Measurements from ENCODE around the gene CEP290. TPM values are rescaled to one million over a fixed set of nuclear protein-coding genes. Genes with fewer than 3 reads are reported as not detected.

CEP290 gene
- total RNA-seq, 1 experiment from 2014 or later: 17.7 TPM

DNA sequence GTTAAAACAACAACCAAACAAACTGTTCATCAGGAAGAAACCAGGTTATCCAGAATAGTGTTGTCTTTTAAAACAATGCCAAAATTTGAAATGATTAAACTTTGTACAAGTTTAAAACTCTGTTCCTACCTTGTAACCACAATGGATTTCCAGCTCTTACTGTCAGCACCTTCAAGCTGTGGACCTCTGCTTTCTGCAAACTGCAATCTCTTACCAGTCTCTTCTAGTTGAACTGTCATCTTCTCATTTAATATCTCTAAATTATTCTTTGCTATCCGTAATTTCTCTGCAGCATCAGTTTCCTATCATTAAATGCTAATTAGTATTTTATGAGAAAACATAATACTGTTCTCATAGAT, 83.2 kb downstream of the CEP290 start:
- H3K4me2 ChIP-seq (ENCODE audit: low read depth, low read length, poor library complexity, severe bottlenecking): no peak overlapping the region
- H3K36me3 ChIP-seq (ENCODE audit: insufficient read depth, low read length): peaks cover 26% of the 10 kb centered on the region
- DNase-seq: no peak
- H4K20me1 ChIP-seq (ENCODE audit: insufficient read depth, low read depth, low read length): no peaks in the 10 kb centered on the region
- no peaks in the 10 kb centered on the region for H3K79me2 ChIP-seq (ENCODE audit: low read length)
- no peak overlapping the region for H3K27ac ChIP-seq (ENCODE audit: low read length)
- H3K9ac ChIP-seq (ENCODE audit: low read length): no peak overlapping the region
- H3K9me2 ChIP-seq (replicated peaks; ENCODE audit: insufficient read depth, low read length): no peaks in the 10 kb centered on the region
- H3K4me3 ChIP-seq (ENCODE audit: low read length): no peak overlapping the region
- H3K9me3 ChIP-seq (ENCODE audit: low read length): no peaks in the 10 kb centered on the region
- H2AFZ ChIP-seq (ENCODE audit: low read length): no peak overlapping the region
- H3K27me3 ChIP-seq (ENCODE audit: low read length): no peaks in the 10 kb centered on the region
- H3K4me1 ChIP-seq (ENCODE audit: low read length): no peaks in the 10 kb centered on the region

DNA sequence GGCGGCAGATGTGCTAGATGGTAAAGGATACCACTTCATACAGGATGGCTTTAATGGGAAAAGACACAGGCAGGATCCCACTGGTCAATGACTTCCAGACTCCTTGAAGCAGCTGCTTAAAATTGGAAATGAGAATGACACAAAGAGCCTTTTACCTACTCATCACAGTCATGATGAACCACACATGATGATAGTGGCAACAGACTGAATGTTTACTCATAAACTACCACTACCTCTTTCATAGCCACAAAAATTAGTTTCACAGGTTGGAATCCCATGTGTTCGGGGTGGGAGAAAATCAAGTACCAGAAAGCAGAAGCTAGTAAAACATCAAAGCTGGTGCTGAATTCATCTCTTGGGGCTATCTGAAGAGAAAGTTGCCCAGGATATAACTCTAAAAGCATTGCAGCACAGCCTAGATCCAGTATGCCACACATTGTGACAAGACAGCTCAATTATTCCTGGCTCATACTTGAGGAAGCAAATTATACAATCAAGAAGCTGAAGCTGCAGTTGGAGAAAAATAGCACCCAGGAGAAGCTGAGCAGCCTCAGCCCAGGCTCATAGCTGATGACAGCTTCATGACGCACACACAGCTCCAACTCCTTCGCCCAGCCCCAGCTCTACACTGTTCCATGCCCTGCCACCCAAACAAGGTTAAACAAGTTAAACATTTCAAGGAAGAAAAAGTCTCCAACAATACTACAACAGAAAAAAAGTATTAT, 83.7 kb downstream of the CEP290 start:
- Histone ChIP-seq H3K79me2 (ENCODE audit: low read length) (no peaks in the 10 kb centered on the region), H2AFZ (ENCODE audit: low read length) (no peak overlapping the region), H3K9me3 (ENCODE audit: low read length) (no peaks in the 10 kb centered on the region), H3K4me2 (ENCODE audit: low read depth, low read length, poor library complexity, severe bottlenecking) (no peak overlapping the region), H3K9ac (ENCODE audit: low read length) (no peak overlapping the region), H3K9me2 (replicated peaks; ENCODE audit: insufficient read depth, low read length) (no peaks in the 10 kb centered on the region), H3K4me3 (ENCODE audit: low read length) (no peak overlapping the region), H3K27ac (ENCODE audit: low read length) (no peak overlapping the region), H3K36me3 (ENCODE audit: insufficient read depth, low read length) (peaks cover 27% of the 10 kb centered on the region), H3K4me1 (ENCODE audit: low read length) (no peaks in the 10 kb centered on the region), H4K20me1 (ENCODE audit: insufficient read depth, low read depth, low read length) (no peaks in the 10 kb centered on the region), H3K27me3 (ENCODE audit: low read length) (no peaks in the 10 kb centered on the region)
- no peak for DNase-seq

DNA sequence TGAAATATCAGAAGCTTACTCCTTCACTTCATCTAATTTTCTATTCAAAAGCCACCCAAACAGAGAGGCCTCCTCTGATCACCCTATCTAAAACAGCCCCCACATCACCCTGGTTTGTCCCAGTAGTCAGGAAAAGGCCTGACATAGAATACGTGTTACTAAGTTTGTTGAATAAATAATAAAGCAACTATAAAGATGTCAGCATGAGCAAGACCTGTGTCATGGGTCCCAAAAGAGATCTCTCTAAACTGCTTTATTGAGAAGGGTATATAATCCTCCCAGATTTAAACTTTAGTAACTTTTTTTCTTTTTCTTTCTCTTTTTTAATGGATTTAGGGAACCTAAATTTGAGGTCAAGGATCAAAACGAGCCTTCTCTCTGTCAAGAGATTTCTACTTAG, 85.3 kb downstream of the CEP290 start:
- DNase-seq: no peak
- H3K36me3 ChIP-seq (ENCODE audit: insufficient read depth, low read length): peaks cover 26% of the 10 kb centered on the region; the same call in 1 of the 2 replicates
- H3K9me3 ChIP-seq (ENCODE audit: low read length): no peaks in the 10 kb centered on the region
- H3K4me2 ChIP-seq (ENCODE audit: low read depth, low read length, poor library complexity, severe bottlenecking): no peak overlapping the region
- no peaks in the 10 kb centered on the region for H3K79me2 ChIP-seq (ENCODE audit: low read length)
- no peak overlapping the region for H3K4me3 ChIP-seq (ENCODE audit: low read length)
- no peaks in the 10 kb centered on the region for H3K9me2 ChIP-seq (replicated peaks; ENCODE audit: insufficient read depth, low read length)
- no peaks in the 10 kb centered on the region for H3K27me3 ChIP-seq (ENCODE audit: low read length)
- H3K9ac ChIP-seq (ENCODE audit: low read length): no peak overlapping the region
- no peaks in the 10 kb centered on the region for H4K20me1 ChIP-seq (ENCODE audit: insufficient read depth, low read depth, low read length)
- H3K4me1 ChIP-seq (ENCODE audit: low read length): no peaks in the 10 kb centered on the region
- no peak overlapping the region for H2AFZ ChIP-seq (ENCODE audit: low read length)
- H3K27ac ChIP-seq (ENCODE audit: low read length): no peak overlapping the region

- H3K27me3 ChIP-seq (ENCODE audit: low read length): no peaks in the 10 kb centered on the region
- H2AFZ ChIP-seq (ENCODE audit: low read length): no peak overlapping the region
- H3K4me2 ChIP-seq (ENCODE audit: low read depth, low read length, poor library complexity, severe bottlenecking): no peak overlapping the region
- no peak overlapping the region for H3K9ac ChIP-seq (ENCODE audit: low read length)
- no peaks in the 10 kb centered on the region for H3K9me2 ChIP-seq (replicated peaks; ENCODE audit: insufficient read depth, low read length)
- H3K4me3 ChIP-seq (ENCODE audit: low read length): no peak overlapping the region
- peaks cover 41% of the 10 kb centered on the region for H3K36me3 ChIP-seq (ENCODE audit: insufficient read depth, low read length)
- H3K79me2 ChIP-seq (ENCODE audit: low read length): no peaks in the 10 kb centered on the region
- no peaks in the 10 kb centered on the region for H4K20me1 ChIP-seq (ENCODE audit: insufficient read depth, low read depth, low read length)
- H3K27ac ChIP-seq (ENCODE audit: low read length): no peak overlapping the region
- H3K9me3 ChIP-seq (ENCODE audit: low read length): no peaks in the 10 kb centered on the region
- DNase-seq: peak; percentile 76
- no peaks in the 10 kb centered on the region for H3K4me1 ChIP-seq (ENCODE audit: low read length)
Observed at GRCh38 chr12:88052686-88053085, 89.2 kb downstream of the CEP290 start.

DNA sequence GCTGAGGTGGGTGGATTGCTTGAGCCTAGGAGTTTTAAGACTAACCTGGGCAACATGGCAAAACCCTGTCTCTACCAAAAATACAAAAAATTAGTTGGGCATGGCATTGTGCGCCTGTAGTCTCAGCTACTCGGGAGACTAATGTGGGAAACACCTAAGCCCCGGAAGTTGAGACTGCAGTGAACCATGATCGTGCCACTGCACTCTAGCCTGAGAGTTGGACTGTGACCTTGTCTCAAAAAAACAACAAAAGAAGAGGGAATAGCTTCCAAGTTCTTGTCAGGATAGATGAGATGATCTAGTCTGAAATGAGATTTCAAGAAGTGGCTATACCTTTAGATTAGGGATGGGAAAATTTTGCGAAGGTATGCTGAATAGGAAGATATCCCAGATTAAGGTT, 97.9 kb downstream of the CEP290 start:
- H4K20me1 ChIP-seq (ENCODE audit: insufficient read depth, low read depth, low read length): no peaks in the 10 kb centered on the region
- H3K79me2 ChIP-seq (ENCODE audit: low read length): peaks cover 55% of the 10 kb centered on the region
- H2AFZ ChIP-seq (ENCODE audit: low read length): no peak overlapping the region
- H3K27ac ChIP-seq (ENCODE audit: low read length): no peak overlapping the region
- DNase-seq: no peak
- no peak overlapping the region for H3K4me2 ChIP-seq (ENCODE audit: low read depth, low read length, poor library complexity, severe bottlenecking)
- peaks cover 1% of the 10 kb centered on the region; the same call in 1 of the 2 replicates for H3K4me1 ChIP-seq (ENCODE audit: low read length)
- H3K27me3 ChIP-seq (ENCODE audit: low read length): no peaks in the 10 kb centered on the region
- no peak overlapping the region for H3K9ac ChIP-seq (ENCODE audit: low read length)
- H3K9me3 ChIP-seq (ENCODE audit: low read length): no peaks in the 10 kb centered on the region
- H3K4me3 ChIP-seq (ENCODE audit: low read length): no peak overlapping the region
- H3K36me3 ChIP-seq (ENCODE audit: insufficient read depth, low read length): peaks cover 77% of the 10 kb centered on the region
- H3K9me2 ChIP-seq (replicated peaks; ENCODE audit: insufficient read depth, low read length): no peaks in the 10 kb centered on the region

DNA sequence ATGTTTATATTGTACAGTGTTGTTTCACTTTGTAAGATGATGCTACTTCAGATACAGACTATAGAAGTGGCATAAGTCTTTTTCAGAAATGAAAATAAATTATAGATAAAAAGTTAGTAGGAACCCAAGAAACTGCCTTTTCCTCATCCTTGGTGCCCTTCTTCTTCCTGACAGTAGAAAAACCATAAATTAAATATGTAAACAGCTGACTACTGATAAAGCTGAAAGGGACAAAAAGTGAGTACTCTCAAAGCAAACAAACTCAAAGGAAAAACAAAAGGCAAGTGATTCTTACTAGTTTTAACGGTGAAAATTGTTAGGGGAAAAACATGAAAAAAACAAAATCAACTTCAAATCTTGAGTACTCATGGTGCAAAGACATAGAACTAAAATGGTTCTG, 104.1 kb downstream of the CEP290 start:
- H3K9ac ChIP-seq (ENCODE audit: low read length): 0 out of 2 replicates have a peak overlapping the region, but pooled peaks have one; percentile 91
- peaks cover 74% of the 10 kb centered on the region for H3K79me2 ChIP-seq (ENCODE audit: low read length)
- H3K4me2 ChIP-seq (ENCODE audit: low read depth, low read length, poor library complexity, severe bottlenecking): peak overlapping the region; percentile 79

GRCh38 chr12:88036353-88036965, 105.4 kb downstream of the CEP290 start:
- Histone ChIP-seq H3K27ac (ENCODE audit: low read length) (no peak overlapping the region), H3K9ac (ENCODE audit: low read length) (peak overlapping the region; percentile 91), H3K36me3 (ENCODE audit: insufficient read depth, low read length) (peaks cover 36% of the 10 kb centered on the region), H3K9me2 (replicated peaks; ENCODE audit: insufficient read depth, low read length) (peaks cover 6% of the 10 kb centered on the region; the same call in 1 of the 2 replicates), H2AFZ (ENCODE audit: low read length) (no peak overlapping the region), H3K79me2 (ENCODE audit: low read length) (peaks cover 61% of the 10 kb centered on the region), H4K20me1 (ENCODE audit: insufficient read depth, low read depth, low read length) (no peaks in the 10 kb centered on the region; the same call in 1 of the 2 replicates), H3K9me3 (ENCODE audit: low read length) (no peaks in the 10 kb centered on the region), H3K4me3 (ENCODE audit: low read length) (peak overlapping the region; percentile 94), H3K4me1 (ENCODE audit: low read length) (peaks cover 35% of the 10 kb centered on the region), H3K27me3 (ENCODE audit: low read length) (no peaks in the 10 kb centered on the region), H3K4me2 (ENCODE audit: low read depth, low read length, poor library complexity, severe bottlenecking) (peak overlapping the region; percentile 79)
- peak; percentile 48 for DNase-seq

More for the DNA sequence above, 104.1 kb downstream of the CEP290 start:
- Histone ChIP-seq H3K27me3 (ENCODE audit: low read length) (no peaks in the 10 kb centered on the region), H2AFZ (ENCODE audit: low read length) (no peak overlapping the region), H3K4me1 (ENCODE audit: low read length) (peaks cover 35% of the 10 kb centered on the region), H3K27ac (ENCODE audit: low read length) (no peak overlapping the region), H4K20me1 (ENCODE audit: insufficient read depth, low read depth, low read length) (no peaks in the 10 kb centered on the region; the same call in 1 of the 2 replicates), H3K4me3 (ENCODE audit: low read length) (peak overlapping the region; percentile 94), H3K9me3 (ENCODE audit: low read length) (no peaks in the 10 kb centered on the region), H3K36me3 (ENCODE audit: insufficient read depth, low read length) (peaks cover 48% of the 10 kb centered on the region), H3K9me2 (replicated peaks; ENCODE audit: insufficient read depth, low read length) (peaks cover 6% of the 10 kb centered on the region; the same call in 1 of the 2 replicates)
- no peak for DNase-seq

GRCh38 chr12:88035907-88036289, 106.0 kb downstream of the CEP290 start:
- no peaks in the 10 kb centered on the region for H3K9me3 ChIP-seq (ENCODE audit: low read length)
- no peaks in the 10 kb centered on the region for H3K27me3 ChIP-seq (ENCODE audit: low read length)
- peaks cover 6% of the 10 kb centered on the region; the same call in 1 of the 2 replicates for H3K9me2 ChIP-seq (replicated peaks; ENCODE audit: insufficient read depth, low read length)
- H3K4me2 ChIP-seq (ENCODE audit: low read depth, low read length, poor library complexity, severe bottlenecking): peak overlapping the region; percentile 79
- 0 out of 2 replicates have a peak overlapping the region, but pooled peaks have one; percentile 12 for H3K27ac ChIP-seq (ENCODE audit: low read length)
- H2AFZ ChIP-seq (ENCODE audit: low read length): peak overlapping the region; percentile 92; the same call in 1 of the 2 replicates
- peaks cover 56% of the 10 kb centered on the region for H3K79me2 ChIP-seq (ENCODE audit: low read length)
- H3K4me1 ChIP-seq (ENCODE audit: low read length): peaks cover 35% of the 10 kb centered on the region
- H4K20me1 ChIP-seq (ENCODE audit: insufficient read depth, low read depth, low read length): no peaks in the 10 kb centered on the region; the same call in 1 of the 2 replicates
- DNase-seq: peak; percentile 49
- H3K4me3 ChIP-seq (ENCODE audit: low read length): peak overlapping the region; percentile 94
- H3K36me3 ChIP-seq (ENCODE audit: insufficient read depth, low read length): peaks cover 31% of the 10 kb centered on the region
- H3K9ac ChIP-seq (ENCODE audit: low read length): peak overlapping the region; percentile 91
